Keratinocyte (primary cell): ENCODE measurements around the gene HPCAL1. TPM values are rescaled to one million over a fixed set of nuclear protein-coding genes. Genes with fewer than 3 reads are reported as not detected.
A peak's percentile ranks its signal among the peaks of the same experiment; 100 is the strongest.

Source experiments
- DNase-seq: peaks from one replicate; pipeline ENCODE4 v3.0.0-alpha.2; 2011; ENCODE audit warnings: low read depth, missing footprints, low spot score
- FAIRE-seq: peaks from 2 replicates; lab custom pipeline; 2011; peaks lifted over from hg19 to GRCh38; lab: Jason Lieb, UNC
- H2AFZ ChIP-seq: 2 replicates; pipeline ENCODE4 v1.6.0; 2012; ENCODE audit warnings: low read length, control low read depth, inconsistent platforms; ENCODE audit not compliant: control insufficient read depth
- H3K27ac ChIP-seq: 2 replicates; pipeline ENCODE4 v1.5.1; 2011; ENCODE audit warnings: low read length; ENCODE audit not compliant: control insufficient read depth, insufficient read depth
- H3K27me3 ChIP-seq: 3 replicates; pipeline ENCODE4 v1.6.0; 2011; ENCODE audit warnings: low read length; ENCODE audit not compliant: control insufficient read depth, insufficient read depth; ENCODE audit errors: extremely low read depth
- H3K36me3 ChIP-seq, 2 experiments: 2 replicates in 1 of 2; 3 replicates in 1 of 2; pipeline ENCODE4 v1.5.1; 2011; ENCODE audit warnings: low read length in 2 of 2, mild to moderate bottlenecking in 1 of 2; ENCODE audit not compliant: control insufficient read depth in 2 of 2, insufficient read depth in 2 of 2; ENCODE audit errors: extremely low read depth in 1 of 2
- H3K4me1 ChIP-seq: 3 replicates; pipeline ENCODE4 v1.5.1; 2011; ENCODE audit warnings: low read length; ENCODE audit not compliant: control insufficient read depth, insufficient read depth; ENCODE audit errors: extremely low read depth
- H3K4me2 ChIP-seq: 3 replicates; pipeline ENCODE4 v1.6.0; 2011; ENCODE audit warnings: low read depth, low read length; ENCODE audit not compliant: control insufficient read depth, insufficient read depth; ENCODE audit errors: extremely low read depth
- H3K4me3 ChIP-seq, 3 experiments: fragments of 200-600 bp in 1 of 3; sonication (generic) in 1 of 3; 2 replicates in 2 of 3; 3 replicates in 1 of 3; pipeline ENCODE4 v1.5.1; 2011 to 2016; ENCODE audit warnings: low read length in 3 of 3, mild to moderate bottlenecking in 3 of 3, control low read depth in 2 of 3, inconsistent platforms in 1 of 3, low read depth in 1 of 3, mixed read lengths in 1 of 3, mixed run types in 1 of 3, moderate library complexity in 1 of 3; ENCODE audit not compliant: control insufficient read depth in 2 of 3, insufficient read depth in 2 of 3; ENCODE audit errors: extremely low read depth in 1 of 3
- H3K79me2 ChIP-seq: 2 replicates; pipeline ENCODE4 v1.6.0; 2012; ENCODE audit warnings: low read length; ENCODE audit not compliant: control insufficient read depth, insufficient read depth
- H3K9ac ChIP-seq: 3 replicates; pipeline ENCODE4 v1.6.0; 2011; ENCODE audit warnings: low read length; ENCODE audit not compliant: control insufficient read depth, insufficient read depth; ENCODE audit errors: extremely low read depth
- H3K9me1 ChIP-seq: 3 replicates; pipeline ENCODE4 v1.6.0; 2011; ENCODE audit warnings: low read length; ENCODE audit not compliant: control insufficient read depth, insufficient read depth; ENCODE audit errors: extremely low read depth
- H3K9me3 ChIP-seq: 2 replicates; pipeline ENCODE4 v1.5.1; 2012; ENCODE audit warnings: low read depth, low read length; ENCODE audit not compliant: control insufficient read depth
- H4K20me1 ChIP-seq: 3 replicates; pipeline ENCODE4 v1.6.0; 2011; ENCODE audit warnings: low read length; ENCODE audit not compliant: control insufficient read depth, insufficient read depth; ENCODE audit errors: extremely low read depth
- EZH2 ChIP-seq: IDR thresholded peaks from one replicate; pipeline ENCODE4 v1.6.1; 2012; ENCODE audit warnings: inconsistent platforms, mild to moderate bottlenecking, low read length, moderate library complexity
- dilution Hi-C: fragments of 300-500 bp; cut with MboI; formaldehyde crosslinking; loops from one replicate; pipeline ENCODE4 v1.7.0; 2020; ENCODE audit warnings: low sequenced_read_pairs; ENCODE audit not compliant: extremely low pct_ligation_motif_present
- polyA plus RNA-seq, 5 experiments: library from polyadenylated mRNA; depleted of rRNA in 3 of 5; stranded (reverse) in 3 of 5; stranded (forward) in 1 of 5; unstranded in 1 of 5; fragments of >200 nt; gene quantifications; 1 replicate in 1 of 5; 2 replicates in 3 of 5; 3 replicates in 1 of 5; pipeline versions ENCODE4 v1.2.1 to v1.2.3, GENCODE V29; 2011 to 2012; ENCODE audit warnings: missing spikeins in 2 of 5, low read depth in 1 of 5, low replicate concordance in 1 of 5
- TF ChIP-seq, protein P1 (sequence below), 3 experiments: IDR thresholded peaks in 1 of 3; conservative IDR thresholded peaks in 1 of 3; optimal IDR thresholded peaks in 1 of 3; 2 replicates in 2 of 3; 3 replicates in 1 of 3; pipeline versions ENCODE3 to v1.5.1; 2011; ENCODE audit warnings: low read length in 3 of 3, mild to moderate bottlenecking in 3 of 3, moderate library complexity in 2 of 3, control low read depth in 1 of 3, inconsistent platforms in 1 of 3; ENCODE audit not compliant: insufficient read depth in 2 of 3; ENCODE audit errors: extremely low read depth in 1 of 3

Gene HPCAL1
- polyA plus RNA-seq, 1 donor (not counting 4 experiments of a cell fraction or from before 2014, with no cell fraction given), result 18.0 TPM

DNA sequence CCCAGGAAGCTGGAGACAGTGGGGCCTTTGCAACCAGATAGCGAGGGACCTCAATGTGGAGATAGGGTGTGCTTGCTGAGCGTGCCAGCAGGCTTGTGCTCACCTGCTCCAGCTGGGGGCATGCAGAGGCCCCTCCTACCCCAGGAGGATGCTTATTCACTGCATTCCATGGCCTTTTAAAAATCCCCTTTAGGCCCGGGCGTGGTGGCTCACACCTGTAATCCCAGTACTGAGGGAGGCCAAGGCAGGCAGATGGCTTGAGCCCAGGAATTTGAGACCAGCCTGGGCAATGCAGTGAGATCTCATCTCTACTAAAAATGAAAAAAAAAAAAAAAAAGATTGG is 90.9 kb downstream of the HPCAL1 start:
- Histone ChIP-seq H2AFZ (no peak overlapping the region), H3K4me2 (peak overlapping the region; percentile 12), H3K27ac (peak overlapping the region; percentile 13), H3K9ac (no peak overlapping the region), H3K9me3 (no peaks in the 10 kb centered on the region), H4K20me1 (no peaks in the 10 kb centered on the region), H3K27me3 (no peaks in the 10 kb centered on the region), H3K36me3 (peaks cover 1 to 4% of the 10 kb centered on the region in 2 experiments), H3K79me2 (peaks cover 4% of the 10 kb centered on the region), H3K4me1 (peaks cover 36% of the 10 kb centered on the region), H3K4me3 (no peak overlapping the region), H3K9me1 (peaks cover 6% of the 10 kb centered on the region)
- TF ChIP-seq, protein P1, sequence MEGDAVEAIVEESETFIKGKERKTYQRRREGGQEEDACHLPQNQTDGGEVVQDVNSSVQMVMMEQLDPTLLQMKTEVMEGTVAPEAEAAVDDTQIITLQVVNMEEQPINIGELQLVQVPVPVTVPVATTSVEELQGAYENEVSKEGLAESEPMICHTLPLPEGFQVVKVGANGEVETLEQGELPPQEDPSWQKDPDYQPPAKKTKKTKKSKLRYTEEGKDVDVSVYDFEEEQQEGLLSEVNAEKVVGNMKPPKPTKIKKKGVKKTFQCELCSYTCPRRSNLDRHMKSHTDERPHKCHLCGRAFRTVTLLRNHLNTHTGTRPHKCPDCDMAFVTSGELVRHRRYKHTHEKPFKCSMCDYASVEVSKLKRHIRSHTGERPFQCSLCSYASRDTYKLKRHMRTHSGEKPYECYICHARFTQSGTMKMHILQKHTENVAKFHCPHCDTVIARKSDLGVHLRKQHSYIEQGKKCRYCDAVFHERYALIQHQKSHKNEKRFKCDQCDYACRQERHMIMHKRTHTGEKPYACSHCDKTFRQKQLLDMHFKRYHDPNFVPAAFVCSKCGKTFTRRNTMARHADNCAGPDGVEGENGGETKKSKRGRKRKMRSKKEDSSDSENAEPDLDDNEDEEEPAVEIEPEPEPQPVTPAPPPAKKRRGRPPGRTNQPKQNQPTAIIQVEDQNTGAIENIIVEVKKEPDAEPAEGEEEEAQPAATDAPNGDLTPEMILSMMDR (optimal IDR thresholded peaks at IDR 0.05 in 1 of 3, IDR thresholded peaks at IDR 0.05 in 1 of 3, conservative IDR thresholded peaks at IDR 0.05 in 1 of 3; ENCODE audit: extremely low read depth in 1 of 3, insufficient read depth in 2 of 3, low read length in 3 of 3), result no peak
- TF ChIP-seq EZH2, result no peak
- DNase-seq (peak; percentile 79), FAIRE-seq (no peak)
- dilution Hi-C loops, result no loop called here

GRCh38 chr2:10395893-10396292 is 93.2 kb downstream of the HPCAL1 start:
- H3K79me2 ChIP-seq, result peaks cover 4% of the 10 kb centered on the region

More at GRCh38 chr2:10395893-10396292, 93.2 kb downstream of the HPCAL1 start:
- Histone ChIP-seq H3K4me2 (no peak overlapping the region), H3K9me3 (no peaks in the 10 kb centered on the region), H3K27ac (no peak overlapping the region), H3K9me1 (peaks cover 3% of the 10 kb centered on the region), H3K9ac (no peak overlapping the region), H3K27me3 (no peaks in the 10 kb centered on the region), H3K4me3 (no peak overlapping the region), H2AFZ (no peak overlapping the region), H3K4me1 (peaks cover 18% of the 10 kb centered on the region), H3K36me3 (peaks cover 4 to 8% of the 10 kb centered on the region in 2 experiments), H4K20me1 (no peaks in the 10 kb centered on the region)
- TF ChIP-seq, protein P1 (optimal IDR thresholded peaks at IDR 0.05 in 1 of 3, IDR thresholded peaks at IDR 0.05 in 1 of 3, conservative IDR thresholded peaks at IDR 0.05 in 1 of 3; ENCODE audit: extremely low read depth in 1 of 3, insufficient read depth in 2 of 3, low read length in 3 of 3), result no peak
- no peak for TF ChIP-seq EZH2
- DNase-seq (no peak), FAIRE-seq (no peak)
- dilution Hi-C loops, result no loop called here
